Caco-2 (cell line): ENCODE data around the gene CENPQ. TPM values are rescaled to one million over a fixed set of nuclear protein-coding genes. Genes with fewer than 3 reads are reported as not detected.

Experiments
- BruUV-seq: library from RNA; stranded (reverse); fragments of 400-500 nt; replicated peaks from 2 replicates; lab custom pipeline; 2021; lab: Mats Ljungman, UMichigan
- CTCF ChIA-PET: fragments of 300-600 bp; sonication (Branson Sonifier 250); formaldehyde crosslinking; loops from one replicate; lab custom pipeline; 2022; ENCODE audit warnings: antibody characterized with exemption; lab: Charles Lee
- POLR2A ChIA-PET: fragments of 300-600 bp; sonication (Branson Sonifier 250); formaldehyde crosslinking; loops from one replicate; lab custom pipeline; 2022; ENCODE audit warnings: antibody characterized with exemption; lab: Charles Lee
- DNase-seq, 2 experiments: peaks; one replicate each; pipeline versions ENCODE4 v3.0.0 to v3.0.0-alpha.2; 2020 to 2022
- H3K27me3 ChIP-seq: replicated peaks from 2 replicates; pipeline ENCODE4 v1.6.0; 2011; ENCODE audit warnings: low read length; ENCODE audit not compliant: control insufficient read depth, insufficient read depth
- H3K36me3 ChIP-seq: 2 replicates; pipeline ENCODE4 v1.5.1; 2011; ENCODE audit warnings: low read length; ENCODE audit not compliant: control insufficient read depth, insufficient read depth
- H3K4me1 ChIP-seq: fragments of 250-450 bp; sonication (Bioruptor Pico); 2 replicates; pipeline ENCODE4 v1.5.1; 2020; ENCODE audit warnings: mild to moderate bottlenecking
- H3K4me3 ChIP-seq: 2 replicates; pipeline ENCODE4 v1.5.1; 2011; ENCODE audit warnings: low read depth, mild to moderate bottlenecking, control low read depth, low read length
- H3K9me3 ChIP-seq: fragments of 250-450 bp; sonication (Bioruptor Pico); 2 replicates; pipeline ENCODE4 v1.5.1; 2020; ENCODE audit warnings: mild to moderate bottlenecking, moderate library complexity
- H3K27ac Mint-ChIP-seq: one replicate; pipeline ENCODE4 v1.8.0; 2022; ENCODE audit warnings: mixed read lengths; ENCODE audit not compliant: unreplicated experiment
- H3K27me3 Mint-ChIP-seq: one replicate; pipeline ENCODE4 v1.8.0; 2022; ENCODE audit warnings: mixed read lengths; ENCODE audit not compliant: insufficient read depth, unreplicated experiment
- H3K36me3 Mint-ChIP-seq: one replicate; pipeline ENCODE4 v1.8.0; 2022; ENCODE audit warnings: mild to moderate bottlenecking, mixed read lengths; ENCODE audit not compliant: insufficient read depth, unreplicated experiment
- H3K4me1 Mint-ChIP-seq: one replicate; pipeline ENCODE4 v1.8.0; 2022; ENCODE audit warnings: low read depth, mixed read lengths; ENCODE audit not compliant: unreplicated experiment
- H3K4me3 Mint-ChIP-seq: one replicate; pipeline ENCODE4 v1.8.0; 2022; ENCODE audit warnings: mild to moderate bottlenecking, moderate library complexity, mixed read lengths; ENCODE audit not compliant: unreplicated experiment
- H3K9me3 Mint-ChIP-seq: one replicate; pipeline ENCODE4 v1.8.0; 2022; ENCODE audit warnings: mixed read lengths; ENCODE audit not compliant: unreplicated experiment
- intact Hi-C: fragments of 100-400 bp; cut with micrococcal nuclease; formaldehyde crosslinking; loops from one replicate; pipeline ENCODE4 v1.10.0; 2022; ENCODE audit not compliant: unreplicated experiment
- total RNA-seq: library from RNA; stranded (reverse); gene quantifications from 2 replicates; pipeline ENCODE4 v1.2.3, GENCODE V29; 2022
- TF ChIP-seq, protein P1 (sequence below), 2 experiments: fragments of 200-600 bp in 1 of 2; IDR thresholded peaks; 1 replicate in 1 of 2; 2 replicates in 1 of 2; pipeline versions ENCODE4 v1.5.1 to v1.8.0; 2011 to 2022; ENCODE audit warnings: antibody characterized with exemption in 1 of 2, control low read depth in 1 of 2, inconsistent platforms in 1 of 2, low read depth in 1 of 2, low read length in 1 of 2, mild to moderate bottlenecking in 1 of 2, moderate library complexity in 1 of 2; ENCODE audit not compliant: insufficient read depth in 1 of 2, severe bottlenecking in 1 of 2, unreplicated experiment in 1 of 2

The CENPQ gene
- total RNA-seq, 1 experiment from 2014 or later: 13.4 TPM

DNA sequence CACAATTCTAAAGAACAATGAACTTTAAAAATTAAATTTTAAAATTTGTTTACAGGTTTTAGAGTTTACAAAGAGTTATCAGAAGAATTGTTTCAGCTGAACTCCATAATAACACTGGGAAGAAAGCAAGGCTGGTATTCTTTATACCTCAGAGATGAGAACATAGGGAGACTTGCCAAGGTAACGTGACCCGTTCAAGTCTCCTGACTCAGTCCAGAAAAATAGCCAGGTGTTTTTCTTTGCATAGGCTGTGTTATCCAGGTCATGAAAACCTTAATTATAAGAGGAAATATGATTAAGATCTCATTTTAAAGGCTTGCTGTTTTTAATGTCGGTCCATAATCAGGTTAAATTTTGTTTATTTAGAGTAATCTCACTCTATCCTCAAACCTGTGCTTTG is 78.8 kb downstream of the CENPQ start:
- BruUV-seq: no TSS peak
- no peak for DNase-seq
- Mint-ChIP-seq H3K36me3 (no peaks in the 10 kb centered on the region), H3K27me3 (no peaks in the 10 kb centered on the region), H3K4me1 (no peaks in the 10 kb centered on the region), H3K9me3 (no peaks in the 10 kb centered on the region), H3K27ac (no peak overlapping the region), H3K4me3 (no peak overlapping the region)
- Histone ChIP-seq H3K27me3 (no peaks in the 10 kb centered on the region), H3K4me3 (no peak overlapping the region), H3K36me3 (no peaks in the 10 kb centered on the region), H3K9me3 (no peaks in the 10 kb centered on the region), H3K4me1 (no peaks in the 10 kb centered on the region)
- POLR2A ChIA-PET: no interaction called here
- CTCF ChIA-PET: no interaction called here
- TF ChIP-seq, protein P1, sequence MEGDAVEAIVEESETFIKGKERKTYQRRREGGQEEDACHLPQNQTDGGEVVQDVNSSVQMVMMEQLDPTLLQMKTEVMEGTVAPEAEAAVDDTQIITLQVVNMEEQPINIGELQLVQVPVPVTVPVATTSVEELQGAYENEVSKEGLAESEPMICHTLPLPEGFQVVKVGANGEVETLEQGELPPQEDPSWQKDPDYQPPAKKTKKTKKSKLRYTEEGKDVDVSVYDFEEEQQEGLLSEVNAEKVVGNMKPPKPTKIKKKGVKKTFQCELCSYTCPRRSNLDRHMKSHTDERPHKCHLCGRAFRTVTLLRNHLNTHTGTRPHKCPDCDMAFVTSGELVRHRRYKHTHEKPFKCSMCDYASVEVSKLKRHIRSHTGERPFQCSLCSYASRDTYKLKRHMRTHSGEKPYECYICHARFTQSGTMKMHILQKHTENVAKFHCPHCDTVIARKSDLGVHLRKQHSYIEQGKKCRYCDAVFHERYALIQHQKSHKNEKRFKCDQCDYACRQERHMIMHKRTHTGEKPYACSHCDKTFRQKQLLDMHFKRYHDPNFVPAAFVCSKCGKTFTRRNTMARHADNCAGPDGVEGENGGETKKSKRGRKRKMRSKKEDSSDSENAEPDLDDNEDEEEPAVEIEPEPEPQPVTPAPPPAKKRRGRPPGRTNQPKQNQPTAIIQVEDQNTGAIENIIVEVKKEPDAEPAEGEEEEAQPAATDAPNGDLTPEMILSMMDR (IDR thresholded peaks at IDR 0.05; ENCODE audit: insufficient read depth in 1 of 2, low read depth in 1 of 2, low read length in 1 of 2, severe bottlenecking in 1 of 2, unreplicated experiment in 1 of 2): no peak
- intact Hi-C loops: no loop called here

Other genes starting within 250 kb of the CENPQ start
- 11.1 and 12.1 TPM in 2 replicates for gene MMUT, start 117 bp upstream of the CENPQ start, total RNA-seq
- gene GLYATL3, start 36.6 kb downstream of the CENPQ start, total RNA-seq: not detected in 2 replicates
- 2.1 and 2.3 TPM in 2 replicates for gene C6orf141, start 87.3 kb downstream of the CENPQ start, total RNA-seq
- gene RHAG, start 173.5 kb downstream of the CENPQ start, total RNA-seq: not detected in 2 replicates